ENCODE measurements around the gene RPL7A. TPM values are rescaled to one million over a fixed set of nuclear protein-coding genes. Genes with fewer than 3 reads are reported as not detected.

The RPL7A gene
- total and polyA plus RNA-seq, 2 donors from 2014 or later: 1,502 to 2,097 TPM

DNA sequence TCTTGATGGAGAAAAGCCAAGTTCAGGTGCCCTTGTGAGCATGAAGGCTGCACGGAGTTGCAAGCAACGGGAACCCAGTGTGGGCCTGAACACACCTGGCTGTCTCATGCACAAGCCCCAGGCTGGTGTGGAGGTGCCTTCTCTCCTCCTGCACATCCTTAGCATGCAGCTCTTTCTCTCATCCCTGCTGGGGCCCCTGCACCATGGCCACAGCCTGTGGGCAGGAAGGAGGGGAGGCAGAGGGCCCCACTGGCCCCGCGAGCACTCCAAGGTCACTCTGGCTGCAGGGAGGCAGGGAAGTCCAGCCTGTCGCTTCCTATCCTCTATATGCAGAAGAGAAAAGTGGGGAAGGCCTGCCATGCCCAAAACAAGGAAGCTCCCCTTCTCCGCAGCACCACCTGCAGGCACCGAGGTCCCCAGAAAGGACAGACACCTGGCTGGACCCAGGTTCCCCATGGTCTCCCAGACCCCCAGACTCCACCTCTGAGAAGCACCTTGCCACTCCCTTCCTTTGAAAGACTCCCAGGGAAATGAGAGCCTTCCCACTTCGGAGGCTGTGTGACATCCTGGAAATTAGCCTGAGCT, 46.8 kb downstream of the RPL7A start:
- no peaks in the 10 kb centered on the region for H3K27me3 ChIP-seq (ENCODE audit: control insufficient read depth, insufficient read depth, low read length)
- FAIRE-seq: no peak
- H3K4me3 ChIP-seq (ENCODE audit: low read length in 3 of 3): no peak overlapping the region
- H3K9me3 ChIP-seq (ENCODE audit: control insufficient read depth in 2 of 3, insufficient read depth in 1 of 3, low read length in 3 of 3): no peaks in the 10 kb centered on the region
- H3K36me3 ChIP-seq (ENCODE audit: control insufficient read depth in 2 of 3, insufficient read depth in 3 of 3, low read length in 3 of 3): no peaks in the 10 kb centered on the region
- H3K4me1 ChIP-seq (ENCODE audit: control insufficient read depth in 2 of 3, insufficient read depth in 2 of 3, low read depth in 1 of 3, low read length in 3 of 3): no peaks in the 10 kb centered on the region
- no peak for DNase-seq
- no peak overlapping the region for H3K9ac ChIP-seq (ENCODE audit: low read length in 3 of 3)
- TF ChIP-seq, protein P1, sequence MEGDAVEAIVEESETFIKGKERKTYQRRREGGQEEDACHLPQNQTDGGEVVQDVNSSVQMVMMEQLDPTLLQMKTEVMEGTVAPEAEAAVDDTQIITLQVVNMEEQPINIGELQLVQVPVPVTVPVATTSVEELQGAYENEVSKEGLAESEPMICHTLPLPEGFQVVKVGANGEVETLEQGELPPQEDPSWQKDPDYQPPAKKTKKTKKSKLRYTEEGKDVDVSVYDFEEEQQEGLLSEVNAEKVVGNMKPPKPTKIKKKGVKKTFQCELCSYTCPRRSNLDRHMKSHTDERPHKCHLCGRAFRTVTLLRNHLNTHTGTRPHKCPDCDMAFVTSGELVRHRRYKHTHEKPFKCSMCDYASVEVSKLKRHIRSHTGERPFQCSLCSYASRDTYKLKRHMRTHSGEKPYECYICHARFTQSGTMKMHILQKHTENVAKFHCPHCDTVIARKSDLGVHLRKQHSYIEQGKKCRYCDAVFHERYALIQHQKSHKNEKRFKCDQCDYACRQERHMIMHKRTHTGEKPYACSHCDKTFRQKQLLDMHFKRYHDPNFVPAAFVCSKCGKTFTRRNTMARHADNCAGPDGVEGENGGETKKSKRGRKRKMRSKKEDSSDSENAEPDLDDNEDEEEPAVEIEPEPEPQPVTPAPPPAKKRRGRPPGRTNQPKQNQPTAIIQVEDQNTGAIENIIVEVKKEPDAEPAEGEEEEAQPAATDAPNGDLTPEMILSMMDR (IDR thresholded peaks at IDR 0.05; ENCODE audit: borderline replicate concordance, extremely low read depth, insufficient read depth): no peak
- intact Hi-C loops (cut with DNase I): no loop called here
- no peak overlapping the region for H3K27ac ChIP-seq (ENCODE audit: low read depth in 2 of 2, low read length in 2 of 2)

DNA sequence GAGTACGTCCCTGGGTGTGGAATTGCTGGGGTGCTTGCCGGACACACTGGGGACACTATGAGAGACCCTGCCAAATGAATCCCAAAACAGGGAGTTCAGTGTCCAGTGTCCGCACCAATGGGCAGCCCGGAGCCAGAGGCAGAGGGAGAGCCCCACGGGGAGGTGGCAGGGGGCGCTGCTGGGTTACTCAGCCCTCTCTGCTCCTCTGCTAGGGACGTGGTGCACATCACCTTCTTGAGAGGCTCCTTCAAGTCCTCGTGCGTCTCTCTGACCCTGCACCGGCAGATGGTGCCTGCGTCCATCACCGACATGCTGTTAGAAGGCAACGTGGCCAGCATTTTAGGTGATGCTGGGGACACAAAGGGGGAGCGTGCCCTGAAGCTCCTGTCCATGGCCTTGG, 48.9 kb downstream of the RPL7A start:
- H3K4me3 ChIP-seq (ENCODE audit: low read length in 3 of 3): no peak overlapping the region
- no peak overlapping the region for H3K27ac ChIP-seq (ENCODE audit: low read depth in 2 of 2, low read length in 2 of 2)
- intact Hi-C loops (cut with DNase I): no loop called here
- no peaks in the 10 kb centered on the region for H3K27me3 ChIP-seq (ENCODE audit: control insufficient read depth, insufficient read depth, low read length)
- no peak for FAIRE-seq
- no peaks in the 10 kb centered on the region for H3K36me3 ChIP-seq (ENCODE audit: control insufficient read depth in 2 of 3, insufficient read depth in 3 of 3, low read length in 3 of 3)
- peak in 1 of 5 donors; percentile 35 for DNase-seq
- TF ChIP-seq, protein P1 (IDR thresholded peaks at IDR 0.05; ENCODE audit: borderline replicate concordance, extremely low read depth, insufficient read depth): no peak
- H3K9ac ChIP-seq (ENCODE audit: low read length in 3 of 3): no peak overlapping the region
- H3K9me3 ChIP-seq (ENCODE audit: control insufficient read depth in 2 of 3, insufficient read depth in 1 of 3, low read length in 3 of 3): no peaks in the 10 kb centered on the region
- no peaks in the 10 kb centered on the region for H3K4me1 ChIP-seq (ENCODE audit: control insufficient read depth in 2 of 3, insufficient read depth in 2 of 3, low read depth in 1 of 3, low read length in 3 of 3)

DNA sequence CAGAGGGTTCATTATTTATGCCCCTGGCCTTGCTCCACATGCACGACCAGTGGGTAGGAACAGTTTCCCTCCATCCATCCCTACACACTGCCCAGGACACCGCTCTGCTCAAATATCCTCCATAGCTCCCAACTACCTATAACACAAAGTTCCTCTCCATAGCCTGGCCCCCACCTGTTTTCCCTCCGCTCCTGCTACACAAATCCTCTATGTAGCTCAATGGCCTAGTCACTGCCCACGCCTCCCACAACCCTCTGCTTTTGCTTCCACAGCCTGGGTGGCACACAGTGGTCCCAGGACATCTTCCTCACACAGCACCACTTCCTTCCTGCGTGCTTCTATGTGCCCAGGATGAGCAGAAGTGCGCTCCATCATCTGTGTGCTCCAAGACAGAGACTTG, 49.4 kb downstream of the RPL7A start:
- no peaks in the 10 kb centered on the region for H3K4me1 ChIP-seq (ENCODE audit: control insufficient read depth in 2 of 3, insufficient read depth in 2 of 3, low read depth in 1 of 3, low read length in 3 of 3)
- H3K9me3 ChIP-seq (ENCODE audit: control insufficient read depth in 2 of 3, insufficient read depth in 1 of 3, low read length in 3 of 3): no peaks in the 10 kb centered on the region
- DNase-seq: no peak
- H3K4me3 ChIP-seq (ENCODE audit: low read length in 3 of 3): no peak overlapping the region
- no peak overlapping the region for H3K9ac ChIP-seq (ENCODE audit: low read length in 3 of 3)
- H3K27me3 ChIP-seq (ENCODE audit: control insufficient read depth, insufficient read depth, low read length): no peaks in the 10 kb centered on the region
- no peaks in the 10 kb centered on the region for H3K36me3 ChIP-seq (ENCODE audit: control insufficient read depth in 2 of 3, insufficient read depth in 3 of 3, low read length in 3 of 3)
- intact Hi-C loops (cut with DNase I): no loop called here
- FAIRE-seq: no peak
- no peak overlapping the region for H3K27ac ChIP-seq (ENCODE audit: low read depth in 2 of 2, low read length in 2 of 2)
- TF ChIP-seq, protein P1 (IDR thresholded peaks at IDR 0.05; ENCODE audit: borderline replicate concordance, extremely low read depth, insufficient read depth): no peak

DNA sequence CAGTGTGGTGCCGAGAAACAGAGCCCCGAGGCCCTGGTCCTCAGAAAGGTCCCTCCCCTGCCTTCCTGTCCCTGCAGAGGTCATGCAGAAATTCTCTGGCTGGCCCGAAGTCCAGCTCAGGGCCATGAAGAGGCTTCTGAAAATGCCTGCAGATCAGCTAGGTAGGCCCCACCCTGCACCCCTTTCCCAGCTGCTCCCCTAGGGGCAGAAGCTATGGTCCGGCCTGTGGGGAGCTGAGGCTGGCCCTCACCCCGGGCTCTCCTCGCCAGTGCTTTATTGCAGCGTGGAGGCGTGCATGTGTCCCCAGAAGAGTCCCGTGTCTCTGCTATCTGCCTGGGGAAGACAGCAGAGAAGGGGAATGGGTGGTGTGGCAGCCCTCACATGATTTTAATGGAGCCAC, 49.9 kb downstream of the RPL7A start:
- H3K4me1 ChIP-seq (ENCODE audit: control insufficient read depth in 2 of 3, insufficient read depth in 2 of 3, low read depth in 1 of 3, low read length in 3 of 3): no peaks in the 10 kb centered on the region
- FAIRE-seq (no peak), DNase-seq (no peak)
- no peaks in the 10 kb centered on the region for H3K36me3 ChIP-seq (ENCODE audit: control insufficient read depth in 2 of 3, insufficient read depth in 3 of 3, low read length in 3 of 3)
- no peak overlapping the region for H3K9ac ChIP-seq (ENCODE audit: low read length in 3 of 3)
- no peaks in the 10 kb centered on the region for H3K9me3 ChIP-seq (ENCODE audit: control insufficient read depth in 2 of 3, insufficient read depth in 1 of 3, low read length in 3 of 3)
- H3K27me3 ChIP-seq (ENCODE audit: control insufficient read depth, insufficient read depth, low read length): no peaks in the 10 kb centered on the region
- intact Hi-C loops (cut with DNase I): no loop called here
- TF ChIP-seq, protein P1 (IDR thresholded peaks at IDR 0.05; ENCODE audit: borderline replicate concordance, extremely low read depth, insufficient read depth): no peak
- no peak overlapping the region for H3K27ac ChIP-seq (ENCODE audit: low read depth in 2 of 2, low read length in 2 of 2)
- H3K4me3 ChIP-seq (ENCODE audit: low read length in 3 of 3): no peak overlapping the region

Data from kidney (tissue), 14 donors.